Measurements from ENCODE around the gene THSD4.

Gene THSD4

DNA sequence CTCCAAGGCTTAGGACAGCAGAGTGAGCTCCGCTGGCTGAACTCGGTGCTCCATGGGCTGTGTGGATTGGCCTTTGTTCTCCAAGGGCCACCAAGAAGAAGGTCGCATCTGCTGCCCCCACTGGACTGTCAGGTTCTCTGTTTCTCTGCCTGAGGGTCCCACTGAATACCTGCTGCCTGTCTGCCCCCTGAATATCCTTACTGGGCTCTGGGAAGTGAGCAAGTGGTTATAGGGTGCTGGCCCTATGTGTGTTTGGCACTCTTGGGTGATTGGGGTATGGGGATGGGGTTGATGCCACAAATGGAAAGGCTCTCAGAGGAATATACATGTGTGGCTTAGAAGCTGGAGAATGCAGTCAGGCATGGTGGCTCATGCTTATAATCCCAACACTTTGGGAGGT, 82.3 kb downstream of the THSD4 start:
- no peak overlapping the region for H3K4me2 ChIP-seq (ENCODE audit: low read depth, low read length)
- no peak overlapping the region for H3K4me3 ChIP-seq (ENCODE audit: low read length)
- TF ChIP-seq EZH2phosphoT487 (IDR thresholded peaks at IDR 0.05; ENCODE audit: low read length) (no peak), EZH2 (optimal IDR thresholded peaks at IDR 0.05; ENCODE audit: low read depth, low read length) (no peak)
- TF ChIP-seq, protein P1, sequence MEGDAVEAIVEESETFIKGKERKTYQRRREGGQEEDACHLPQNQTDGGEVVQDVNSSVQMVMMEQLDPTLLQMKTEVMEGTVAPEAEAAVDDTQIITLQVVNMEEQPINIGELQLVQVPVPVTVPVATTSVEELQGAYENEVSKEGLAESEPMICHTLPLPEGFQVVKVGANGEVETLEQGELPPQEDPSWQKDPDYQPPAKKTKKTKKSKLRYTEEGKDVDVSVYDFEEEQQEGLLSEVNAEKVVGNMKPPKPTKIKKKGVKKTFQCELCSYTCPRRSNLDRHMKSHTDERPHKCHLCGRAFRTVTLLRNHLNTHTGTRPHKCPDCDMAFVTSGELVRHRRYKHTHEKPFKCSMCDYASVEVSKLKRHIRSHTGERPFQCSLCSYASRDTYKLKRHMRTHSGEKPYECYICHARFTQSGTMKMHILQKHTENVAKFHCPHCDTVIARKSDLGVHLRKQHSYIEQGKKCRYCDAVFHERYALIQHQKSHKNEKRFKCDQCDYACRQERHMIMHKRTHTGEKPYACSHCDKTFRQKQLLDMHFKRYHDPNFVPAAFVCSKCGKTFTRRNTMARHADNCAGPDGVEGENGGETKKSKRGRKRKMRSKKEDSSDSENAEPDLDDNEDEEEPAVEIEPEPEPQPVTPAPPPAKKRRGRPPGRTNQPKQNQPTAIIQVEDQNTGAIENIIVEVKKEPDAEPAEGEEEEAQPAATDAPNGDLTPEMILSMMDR (IDR thresholded peaks at IDR 0.05; ENCODE audit: low read length) = no peak
- H3K9me3 ChIP-seq (replicated peaks; ENCODE audit: insufficient read depth, low read length) = no peaks in the 10 kb centered on the region
- no peak overlapping the region for H2AFZ ChIP-seq (ENCODE audit: low read length)
- H3K27me3 ChIP-seq (replicated peaks; ENCODE audit: insufficient read depth, low read length) = no peaks in the 10 kb centered on the region
- H3K4me1 ChIP-seq (ENCODE audit: low read length) = no peaks in the 10 kb centered on the region
- no peaks in the 10 kb centered on the region for H3K79me2 ChIP-seq (ENCODE audit: low read length)
- H4K20me1 ChIP-seq (ENCODE audit: insufficient read depth, low read length) = no peaks in the 10 kb centered on the region
- H3F3A ChIP-seq (ENCODE audit: insufficient read depth, low read length) = no peaks in the 10 kb centered on the region
- H3K27ac ChIP-seq (ENCODE audit: low read length) = no peak overlapping the region
- no peak overlapping the region for H3K9ac ChIP-seq (ENCODE audit: low read length)
- H3K9me2 ChIP-seq (replicated peaks; ENCODE audit: insufficient read depth, low read length) = no peaks in the 10 kb centered on the region
- H3K36me3 ChIP-seq (replicated peaks; ENCODE audit: insufficient read depth, low read length) = no peaks in the 10 kb centered on the region
- DNase-seq = no peak

DNA sequence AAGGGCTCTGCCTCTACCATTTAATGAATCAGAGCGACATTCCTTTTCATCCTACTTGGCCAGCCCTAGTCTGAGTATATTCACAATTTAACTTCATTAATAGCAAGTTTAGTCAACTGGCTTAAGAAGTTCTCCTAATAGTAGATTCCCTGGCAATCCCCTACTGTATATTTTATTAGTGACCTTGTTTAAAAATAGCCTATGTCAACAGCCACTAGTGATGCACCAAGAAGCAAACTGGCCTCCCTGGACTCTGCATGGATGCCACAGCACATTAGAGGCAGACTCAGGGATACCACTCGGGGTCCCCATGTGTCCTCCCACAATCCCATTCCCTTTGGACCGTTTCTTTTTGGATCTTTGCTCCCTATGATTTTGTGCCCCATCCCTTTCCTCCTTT, 83.6 kb downstream of the THSD4 start:
- DNase-seq = no peak
- no peaks in the 10 kb centered on the region for H3K79me2 ChIP-seq (ENCODE audit: low read length)
- H3K9me2 ChIP-seq (replicated peaks; ENCODE audit: insufficient read depth, low read length) = no peaks in the 10 kb centered on the region
- H4K20me1 ChIP-seq (ENCODE audit: insufficient read depth, low read length) = no peaks in the 10 kb centered on the region
- TF ChIP-seq EZH2phosphoT487 (IDR thresholded peaks at IDR 0.05; ENCODE audit: low read length) (no peak), EZH2 (optimal IDR thresholded peaks at IDR 0.05; ENCODE audit: low read depth, low read length) (no peak)
- TF ChIP-seq, protein P1 (IDR thresholded peaks at IDR 0.05; ENCODE audit: low read length) = no peak
- no peak overlapping the region for H3K9ac ChIP-seq (ENCODE audit: low read length)
- no peaks in the 10 kb centered on the region for H3K36me3 ChIP-seq (replicated peaks; ENCODE audit: insufficient read depth, low read length)
- no peaks in the 10 kb centered on the region for H3K27me3 ChIP-seq (replicated peaks; ENCODE audit: insufficient read depth, low read length)
- no peaks in the 10 kb centered on the region for H3K4me1 ChIP-seq (ENCODE audit: low read length)
- no peaks in the 10 kb centered on the region for H3F3A ChIP-seq (ENCODE audit: insufficient read depth, low read length)
- H3K4me2 ChIP-seq (ENCODE audit: low read depth, low read length) = no peak overlapping the region
- no peak overlapping the region for H3K4me3 ChIP-seq (ENCODE audit: low read length)
- H2AFZ ChIP-seq (ENCODE audit: low read length) = no peak overlapping the region
- no peaks in the 10 kb centered on the region for H3K9me3 ChIP-seq (replicated peaks; ENCODE audit: insufficient read depth, low read length)
- no peak overlapping the region for H3K27ac ChIP-seq (ENCODE audit: low read length)

GRCh38 chr15:71199384-71200351, 84.4 kb downstream of the THSD4 start:
- H3K79me2 ChIP-seq (ENCODE audit: low read length) = no peaks in the 10 kb centered on the region
- H3K27ac ChIP-seq (ENCODE audit: low read length) = no peak overlapping the region

More at GRCh38 chr15:71199384-71200351, 84.4 kb downstream of the THSD4 start:
- Histone ChIP-seq H3K4me3 (ENCODE audit: low read length) (no peak overlapping the region), H3K27me3 (replicated peaks; ENCODE audit: insufficient read depth, low read length) (no peaks in the 10 kb centered on the region), H3K4me1 (ENCODE audit: low read length) (no peaks in the 10 kb centered on the region), H3K9ac (ENCODE audit: low read length) (no peak overlapping the region), H3K4me2 (ENCODE audit: low read depth, low read length) (no peak overlapping the region), H3K9me3 (replicated peaks; ENCODE audit: insufficient read depth, low read length) (no peaks in the 10 kb centered on the region), H3K36me3 (replicated peaks; ENCODE audit: insufficient read depth, low read length) (no peaks in the 10 kb centered on the region), H3F3A (ENCODE audit: insufficient read depth, low read length) (no peaks in the 10 kb centered on the region), H4K20me1 (ENCODE audit: insufficient read depth, low read length) (no peaks in the 10 kb centered on the region), H3K9me2 (replicated peaks; ENCODE audit: insufficient read depth, low read length) (no peaks in the 10 kb centered on the region), H2AFZ (ENCODE audit: low read length) (no peak overlapping the region)
- DNase-seq = no peak
- TF ChIP-seq, protein P1 (IDR thresholded peaks at IDR 0.05; ENCODE audit: low read length) = no peak
- no peak for TF ChIP-seq EZH2phosphoT487 (IDR thresholded peaks at IDR 0.05; ENCODE audit: low read length)
- TF ChIP-seq EZH2 (optimal IDR thresholded peaks at IDR 0.05; ENCODE audit: low read depth, low read length) = no peak

Measured in MM.1S (cell line).